Islet precursor cell (in vitro differentiated cells): ENCODE results near the gene TBX2.

ENCODE experiments used
- DNase-seq: peaks from one replicate; pipeline ENCODE4 v3.0.0-alpha.2; 2018

The TBX2 gene

DNA sequence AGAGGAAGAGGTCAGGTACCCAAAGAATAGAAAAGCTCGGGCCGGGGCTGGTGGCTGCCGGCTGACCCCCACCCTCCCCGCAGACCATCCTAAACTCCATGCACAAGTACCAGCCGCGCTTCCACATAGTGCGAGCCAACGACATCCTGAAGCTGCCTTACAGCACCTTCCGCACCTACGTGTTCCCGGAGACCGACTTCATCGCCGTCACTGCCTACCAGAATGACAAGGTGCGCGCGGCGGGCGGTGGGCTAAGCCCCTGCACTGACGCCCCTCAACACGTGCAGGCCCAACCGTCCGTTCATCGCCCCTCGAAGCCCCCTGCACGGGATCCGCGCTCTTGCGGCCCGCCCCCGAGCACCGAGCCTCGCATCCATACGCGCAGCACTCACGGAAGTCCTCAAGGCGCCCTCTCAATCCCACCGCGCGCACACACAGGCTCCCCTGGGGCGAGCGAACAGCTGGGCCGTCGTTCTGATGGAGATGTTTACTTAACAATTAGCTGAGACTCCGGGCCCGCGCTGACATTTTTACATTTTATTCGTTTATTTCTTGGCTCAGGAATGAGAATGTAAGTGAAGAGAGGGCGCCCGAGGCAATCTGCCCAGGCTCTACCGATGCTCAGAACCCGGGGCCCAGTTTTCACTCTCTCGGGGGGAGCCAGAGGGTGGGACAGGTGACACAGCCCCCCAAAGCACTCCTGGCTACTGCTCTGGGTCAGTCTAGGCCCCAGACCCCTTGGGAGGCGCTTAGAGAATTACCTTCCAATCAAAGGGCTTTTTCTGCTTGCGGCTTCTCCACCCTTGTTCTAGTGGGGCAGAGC is 3.5 kb downstream of the TBX2 start:
- DNase-seq: peak; percentile 74

DNA sequence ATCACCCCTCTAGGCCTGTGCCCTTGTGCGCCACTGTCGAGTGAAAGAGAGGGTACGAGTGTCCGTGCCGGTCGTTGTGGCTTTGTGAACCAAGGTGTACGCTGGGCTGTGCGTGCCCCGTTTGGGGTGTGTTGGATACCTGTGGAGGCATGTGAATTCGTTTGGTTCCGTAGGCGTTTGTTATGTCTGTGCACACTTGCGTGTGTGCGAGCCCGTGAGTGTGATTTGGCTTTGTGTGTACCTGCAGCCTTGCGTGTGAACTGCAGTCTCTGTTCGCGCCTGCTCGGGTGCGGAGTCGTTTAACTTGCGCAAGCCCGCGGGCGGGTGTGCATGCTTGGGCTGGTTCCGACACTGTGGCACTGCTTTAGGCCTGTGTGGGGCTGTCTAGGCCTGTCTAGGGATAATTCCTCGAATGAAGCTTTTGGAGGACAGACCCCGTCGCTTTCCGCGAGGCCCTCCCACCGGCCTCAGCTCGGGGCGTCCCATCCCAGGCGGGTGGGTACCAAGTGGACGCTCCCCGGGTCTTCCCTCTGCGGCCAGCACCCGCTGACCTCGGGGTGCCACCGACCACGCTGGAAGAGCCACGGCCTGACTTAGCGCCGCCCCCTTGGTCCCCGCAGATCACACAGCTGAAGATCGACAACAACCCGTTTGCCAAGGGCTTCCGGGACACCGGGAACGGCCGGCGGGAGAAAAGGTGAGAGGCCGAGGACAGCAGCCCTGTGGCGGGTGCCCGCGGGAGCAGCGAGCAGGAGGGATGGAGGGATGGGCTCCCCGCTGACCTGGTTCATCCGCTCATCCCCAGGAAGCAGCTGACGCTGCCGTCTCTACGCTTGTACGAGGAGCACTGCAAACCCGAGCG is 4.4 kb downstream of the TBX2 start:
- no peak for DNase-seq

DNA sequence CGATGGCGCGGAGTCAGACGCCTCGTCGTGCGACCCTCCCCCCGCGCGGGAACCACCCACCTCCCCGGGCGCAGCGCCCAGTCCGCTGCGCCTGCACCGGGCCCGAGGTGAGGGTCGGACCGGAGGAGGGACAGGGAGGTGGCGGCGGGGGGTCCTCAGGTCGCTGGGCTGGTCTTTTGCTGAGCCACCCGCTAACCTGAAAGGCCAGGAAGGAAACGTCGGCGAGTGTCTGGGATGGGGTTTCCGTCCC is 4.9 kb downstream of the TBX2 start:
- no peak for DNase-seq

DNA sequence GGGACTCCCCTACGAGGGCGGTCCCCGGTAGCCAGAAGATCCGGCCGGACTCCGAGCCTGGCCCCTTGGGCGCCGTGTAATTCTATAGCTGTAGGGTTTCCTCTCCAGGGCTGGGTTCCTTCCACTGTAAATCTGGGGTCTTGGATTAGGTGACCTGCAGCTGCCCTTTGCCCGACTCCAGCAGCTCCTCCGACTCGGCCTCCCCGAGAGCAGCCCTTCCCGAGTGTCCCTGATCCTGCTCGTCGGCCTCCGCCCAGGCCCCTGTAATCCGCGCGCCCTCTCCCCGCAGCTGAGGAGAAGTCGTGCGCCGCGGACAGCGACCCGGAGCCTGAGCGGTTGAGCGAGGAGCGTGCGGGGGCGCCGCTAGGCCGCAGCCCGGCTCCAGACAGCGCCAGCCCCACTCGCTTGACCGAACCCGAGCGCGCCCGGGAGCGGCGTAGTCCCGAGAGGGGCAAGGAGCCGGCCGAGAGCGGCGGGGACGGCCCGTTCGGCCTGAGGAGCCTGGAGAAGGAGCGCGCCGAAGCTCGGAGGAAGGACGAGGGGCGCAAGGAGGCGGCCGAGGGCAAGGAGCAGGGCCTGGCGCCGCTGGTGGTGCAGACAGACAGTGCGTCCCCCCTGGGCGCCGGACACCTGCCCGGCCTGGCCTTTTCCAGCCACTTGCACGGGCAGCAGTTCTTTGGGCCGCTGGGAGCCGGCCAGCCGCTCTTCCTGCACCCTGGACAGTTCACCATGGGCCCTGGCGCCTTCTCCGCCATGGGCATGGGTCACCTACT is 5.5 kb downstream of the TBX2 start:
- peak; percentile 78 for DNase-seq

DNA sequence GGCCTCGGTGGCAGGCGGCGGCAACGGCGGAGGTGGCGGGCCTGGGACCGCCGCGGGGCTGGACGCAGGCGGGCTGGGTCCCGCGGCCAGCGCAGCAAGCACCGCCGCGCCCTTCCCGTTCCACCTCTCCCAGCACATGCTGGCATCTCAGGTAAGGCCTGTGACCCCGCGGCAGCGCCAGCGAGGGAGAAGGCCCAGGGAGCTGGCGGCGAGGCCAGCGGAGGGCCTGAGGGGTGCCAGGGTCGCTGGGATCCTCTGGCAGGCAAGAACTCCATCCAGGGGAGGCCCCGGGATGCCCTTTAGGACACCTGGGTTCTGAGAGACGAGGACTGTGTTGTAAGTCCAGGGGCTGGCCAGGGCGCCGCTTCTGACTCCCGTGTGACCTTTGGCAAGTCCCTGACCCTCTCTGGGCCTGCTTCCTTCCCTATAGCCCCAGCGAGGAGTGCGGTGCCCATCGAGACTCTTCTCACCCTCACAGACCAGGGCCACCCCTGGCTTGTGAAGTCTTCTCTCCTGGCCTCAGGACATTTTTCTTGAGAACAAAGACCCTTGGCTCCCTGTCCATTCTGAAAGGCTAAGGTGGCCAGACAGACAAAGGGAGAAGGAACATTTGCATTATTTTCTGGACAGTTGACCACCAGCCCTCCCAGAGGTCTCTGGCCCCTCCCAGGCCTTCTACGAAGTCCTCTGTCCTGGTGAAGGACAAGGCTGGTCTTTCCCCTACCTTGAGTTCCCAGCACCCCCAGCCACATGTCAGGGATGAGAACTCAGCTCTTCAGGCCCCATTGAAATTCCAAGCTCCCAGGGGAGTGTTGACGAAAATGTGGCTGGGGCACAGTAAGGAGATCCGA is 6.3 kb downstream of the TBX2 start:
- no peak for DNase-seq

DNA sequence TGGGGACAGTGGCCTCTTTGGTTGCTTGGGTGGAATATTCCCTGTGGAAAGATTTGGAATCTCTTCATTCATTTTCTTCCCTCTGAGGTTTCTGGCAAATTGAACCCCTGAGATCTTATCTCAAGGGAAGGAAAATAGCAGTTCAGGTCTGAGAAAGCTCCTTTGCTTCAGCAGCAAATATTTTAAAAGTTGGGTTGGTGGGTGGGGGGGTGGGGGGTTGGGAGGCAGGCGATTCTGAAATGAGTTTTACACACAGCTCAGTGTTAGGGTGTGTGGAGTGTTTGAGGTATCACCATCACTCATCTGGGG is 6.8 kb downstream of the TBX2 start:
- no peak for DNase-seq

DNA sequence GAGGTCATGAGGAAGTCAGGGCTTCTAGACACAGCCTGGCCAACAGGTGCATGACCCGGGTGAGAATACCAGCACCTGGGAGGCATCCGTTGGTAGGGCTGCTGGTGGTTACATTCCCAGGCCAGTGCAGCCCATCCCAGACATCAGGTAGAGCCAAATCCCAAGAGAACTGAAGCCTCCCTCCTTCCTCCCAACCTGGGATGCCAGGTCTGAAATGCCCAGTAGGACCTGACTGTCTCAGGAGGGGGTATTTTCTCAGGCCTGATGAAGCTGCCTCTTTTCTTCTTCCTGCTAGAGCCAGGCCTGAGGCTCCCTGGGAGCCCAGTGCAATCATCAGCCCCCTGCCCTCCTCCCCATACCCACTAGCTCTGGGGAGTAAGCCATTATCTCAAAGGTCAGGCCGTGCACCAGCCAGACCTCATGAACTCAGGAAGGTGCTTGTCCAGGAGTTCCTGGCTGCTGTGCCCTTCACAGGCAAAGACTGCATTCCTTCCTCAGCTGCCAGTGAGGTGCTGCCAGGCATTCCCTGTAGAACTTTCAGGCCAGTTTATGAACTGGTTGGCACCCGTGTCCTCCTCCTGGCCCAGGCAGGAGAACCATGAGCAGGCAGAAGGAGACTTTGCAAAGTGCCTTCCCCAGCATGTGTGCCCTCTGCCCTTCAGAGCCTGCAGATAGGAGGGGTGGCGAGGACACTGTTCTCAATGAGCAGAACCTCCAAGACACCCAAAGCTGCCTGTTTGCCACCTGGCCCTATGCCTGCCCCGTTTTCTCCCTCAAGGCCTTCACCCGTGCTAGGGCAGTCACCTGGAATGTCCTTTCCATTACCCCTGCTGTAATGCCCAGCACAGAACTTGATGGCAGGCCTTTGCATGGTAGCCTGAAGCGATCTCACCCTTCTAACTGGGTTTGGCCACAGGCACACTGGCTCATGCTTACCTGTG is 7.6 kb downstream of the TBX2 start:
- no peak for DNase-seq

DNA sequence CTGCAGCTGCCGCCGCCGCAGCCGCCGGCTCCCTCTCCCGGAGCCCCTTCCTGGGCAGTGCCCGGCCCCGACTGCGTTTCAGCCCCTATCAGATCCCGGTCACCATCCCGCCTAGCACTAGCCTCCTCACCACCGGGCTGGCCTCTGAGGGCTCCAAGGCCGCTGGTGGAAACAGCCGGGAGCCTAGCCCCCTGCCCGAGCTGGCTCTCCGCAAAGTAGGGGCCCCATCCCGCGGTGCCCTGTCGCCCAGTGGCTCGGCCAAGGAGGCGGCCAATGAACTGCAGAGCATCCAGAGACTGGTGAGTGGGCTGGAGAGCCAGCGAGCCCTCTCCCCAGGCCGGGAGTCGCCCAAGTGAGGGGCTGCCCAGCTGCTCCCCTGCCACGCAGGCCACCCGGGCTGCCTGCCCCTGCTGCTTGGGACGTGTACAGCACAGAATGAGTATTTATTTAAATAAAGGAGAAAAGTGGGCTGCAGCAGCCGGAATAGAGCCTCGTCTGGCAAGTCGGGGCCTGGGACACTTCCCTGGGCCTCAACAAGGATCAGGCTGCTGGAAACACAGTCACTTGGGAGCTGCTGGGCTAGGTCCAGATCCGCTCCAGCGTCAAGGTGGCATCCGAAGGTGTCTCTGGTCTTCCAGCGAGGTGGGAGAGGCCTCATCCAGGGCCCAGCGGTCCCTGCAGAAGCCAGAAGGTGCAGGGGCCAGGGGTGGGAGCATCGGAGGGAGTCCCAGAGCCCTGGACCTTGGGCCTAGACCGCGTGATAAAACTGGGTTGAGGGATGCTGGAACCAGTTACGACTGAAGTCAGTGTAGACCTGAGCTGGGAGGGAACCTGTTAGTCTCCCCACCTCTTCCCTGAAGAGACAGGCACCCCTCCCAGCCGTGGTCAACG is 8.8 kb downstream of the TBX2 start:
- peak; percentile 66 for DNase-seq

DNA sequence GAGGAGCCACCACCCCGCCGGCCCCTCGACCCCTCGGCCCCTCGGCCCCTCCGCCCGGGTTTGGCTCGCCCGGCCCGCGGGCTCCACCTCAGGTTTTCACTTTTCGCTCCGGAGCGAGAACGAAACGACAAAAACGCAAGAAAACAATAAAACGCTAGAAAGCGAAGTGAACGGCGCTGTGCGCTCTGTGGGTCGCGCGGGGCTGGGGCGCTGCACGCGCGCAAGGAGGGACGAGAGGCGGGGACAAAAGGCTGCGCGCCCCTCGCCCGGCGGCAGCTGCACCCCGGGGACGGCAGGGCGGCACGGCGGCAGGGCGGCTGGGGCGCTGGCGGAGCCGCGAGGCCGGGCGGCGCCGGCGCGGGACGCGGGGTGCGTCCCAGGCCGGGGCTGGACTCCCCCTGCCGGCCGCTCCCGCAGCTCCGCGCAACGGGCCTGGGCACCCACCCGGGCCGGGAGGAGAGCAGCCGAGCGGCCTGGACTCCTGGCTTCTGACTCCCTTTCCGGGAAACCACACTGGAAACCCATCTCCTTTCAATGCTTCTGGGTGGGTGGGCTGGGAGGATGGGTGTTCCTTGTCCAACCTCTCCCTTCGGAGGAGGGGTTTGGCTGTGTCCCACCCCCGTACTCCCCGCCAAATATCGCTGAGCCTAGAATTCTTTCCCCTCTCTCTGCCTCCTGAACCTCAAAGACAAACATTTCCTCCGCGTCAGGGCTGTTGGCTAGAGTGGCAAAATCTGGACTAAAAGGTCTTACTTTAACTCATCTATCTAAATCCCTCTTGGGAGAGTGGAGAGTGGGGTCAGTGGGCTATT is 9.9 kb downstream of the TBX2 start:
- peak; percentile 69 for DNase-seq

DNA sequence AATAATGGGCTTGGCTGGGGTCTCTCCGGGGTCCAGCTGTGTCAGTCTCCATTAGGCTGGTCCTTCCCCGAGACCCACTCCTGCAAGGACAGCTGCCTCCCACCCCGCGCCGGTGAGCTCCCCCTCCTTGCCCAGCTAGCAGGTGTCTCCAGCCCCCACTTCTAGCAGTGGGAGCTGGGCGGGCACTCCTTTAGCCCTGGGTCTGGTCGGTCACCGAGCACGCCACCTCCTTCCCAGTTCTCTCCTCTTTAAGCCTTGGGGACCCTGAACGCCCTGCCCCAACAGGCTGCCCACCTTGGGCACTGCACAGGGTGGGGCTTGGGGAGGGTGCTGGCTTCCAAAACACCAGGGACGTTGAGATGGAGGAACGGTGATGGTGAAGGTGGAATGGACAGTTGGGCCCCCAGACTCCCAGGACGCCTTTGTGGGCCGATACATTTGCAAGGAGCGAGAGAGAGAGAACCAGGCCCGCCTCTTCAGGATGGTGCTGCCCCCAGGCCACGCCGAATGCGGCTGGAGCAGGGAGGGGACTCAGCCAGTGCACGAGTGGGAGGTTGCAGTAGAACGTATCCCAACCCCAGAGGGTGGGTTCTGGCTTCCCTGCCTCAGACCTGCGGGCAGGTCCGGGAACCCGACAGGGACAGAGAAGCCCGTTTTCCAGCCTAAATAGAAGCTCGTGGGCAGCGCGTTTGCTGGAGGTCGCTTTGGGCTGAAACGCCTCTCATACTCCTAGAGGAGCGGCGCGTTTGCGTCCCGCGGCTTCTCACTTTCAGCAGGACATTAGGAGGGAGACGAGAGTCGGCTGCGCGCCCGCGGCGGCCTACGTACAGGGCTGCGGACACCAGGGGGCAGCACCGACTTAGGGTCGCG is 10.7 kb downstream of the TBX2 start:
- peak; percentile 96 for DNase-seq

DNA sequence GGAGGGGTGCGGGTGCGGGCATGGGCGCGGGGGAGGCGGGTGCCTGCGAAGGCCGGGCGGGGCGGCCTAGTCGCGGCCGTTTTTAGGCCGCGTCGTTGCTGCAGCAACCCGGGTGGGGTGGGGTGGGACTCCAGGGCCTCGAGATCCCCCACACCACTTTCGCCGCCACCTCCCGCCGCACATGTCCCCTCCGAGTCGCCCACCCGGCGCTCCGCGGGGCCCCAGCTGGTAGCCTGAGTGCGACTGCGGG is 11.3 kb downstream of the TBX2 start:
- no peak for DNase-seq

DNA sequence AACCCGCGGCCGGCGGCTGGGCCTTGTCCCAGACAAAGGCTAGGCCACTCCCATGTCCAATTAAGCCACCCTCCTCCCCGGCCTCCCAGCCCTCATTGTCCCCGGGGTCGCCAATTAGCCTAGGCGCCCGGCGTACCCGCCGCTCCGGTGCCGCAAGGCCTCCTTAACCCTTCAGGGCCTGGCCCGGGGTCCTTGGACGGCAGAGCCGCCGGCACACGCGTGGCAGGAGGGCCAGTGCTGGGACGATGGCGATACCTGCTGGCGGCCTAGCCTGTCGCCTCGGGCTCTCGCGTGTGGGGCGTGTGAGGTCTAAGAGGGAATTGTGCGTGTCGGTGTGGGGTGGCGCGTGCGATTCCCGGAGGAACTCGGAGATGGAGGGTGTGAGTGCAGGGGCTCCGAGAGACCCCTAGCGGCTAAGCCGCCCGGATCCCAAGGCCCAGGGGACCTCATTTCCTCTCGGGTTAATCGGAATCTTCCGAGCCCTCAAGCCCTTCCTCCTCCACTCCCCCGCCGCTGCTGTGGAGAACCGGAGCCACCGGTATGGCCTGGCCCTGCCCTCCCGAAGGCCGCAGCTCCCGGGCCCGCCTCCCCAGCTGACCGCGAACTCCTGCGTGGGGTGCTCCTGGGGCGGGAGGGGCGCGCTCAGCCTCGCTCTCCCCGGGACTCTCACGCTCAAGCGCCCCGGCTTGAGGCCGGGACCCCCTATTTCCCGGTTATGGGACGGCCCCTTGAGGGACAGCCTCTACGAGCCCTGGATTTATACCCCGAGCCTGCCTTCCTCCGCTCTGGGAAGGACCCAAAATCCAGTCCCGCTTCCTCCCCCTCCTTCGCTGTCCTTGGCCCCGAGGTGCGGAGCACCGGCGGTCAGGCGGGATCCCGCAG is 11.9 kb downstream of the TBX2 start:
- DNase-seq: peak; percentile 91

DNA sequence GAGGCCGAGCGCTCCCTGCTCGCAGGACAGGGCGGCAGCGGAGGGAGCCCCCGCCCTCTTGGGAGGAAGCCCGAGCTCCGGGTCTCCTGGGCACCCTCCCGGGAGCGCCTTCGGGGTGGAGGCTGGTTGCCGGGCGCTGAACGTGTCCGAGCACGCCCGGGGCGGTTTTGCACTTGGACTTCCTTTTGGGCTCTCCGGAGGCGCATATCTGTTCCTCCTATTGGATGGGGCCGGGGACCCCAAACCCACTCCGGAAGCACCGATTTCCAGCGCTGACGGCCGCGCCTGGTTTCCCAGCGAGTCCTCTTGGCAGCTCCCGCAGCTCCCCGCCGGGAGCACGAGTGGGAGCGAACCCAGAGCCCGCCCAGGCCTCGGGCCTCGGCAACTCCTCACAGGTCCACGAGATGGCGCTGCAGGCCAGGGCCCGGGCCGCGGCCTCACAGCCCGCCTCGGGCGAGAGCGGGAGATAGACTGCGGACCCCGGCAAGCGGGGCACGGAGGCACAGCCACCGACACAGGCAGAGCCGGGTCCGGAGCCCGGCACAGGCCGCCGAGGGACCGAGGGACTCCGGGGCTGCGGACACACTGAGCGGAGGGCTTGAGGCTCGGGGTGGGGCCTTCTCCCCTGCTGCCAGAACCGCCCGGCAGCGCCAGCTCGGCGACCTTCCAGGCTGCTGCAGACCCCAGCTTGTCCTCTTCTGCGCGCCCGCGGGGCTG is 12.7 kb downstream of the TBX2 start:
- peak; percentile 91 for DNase-seq

DNA sequence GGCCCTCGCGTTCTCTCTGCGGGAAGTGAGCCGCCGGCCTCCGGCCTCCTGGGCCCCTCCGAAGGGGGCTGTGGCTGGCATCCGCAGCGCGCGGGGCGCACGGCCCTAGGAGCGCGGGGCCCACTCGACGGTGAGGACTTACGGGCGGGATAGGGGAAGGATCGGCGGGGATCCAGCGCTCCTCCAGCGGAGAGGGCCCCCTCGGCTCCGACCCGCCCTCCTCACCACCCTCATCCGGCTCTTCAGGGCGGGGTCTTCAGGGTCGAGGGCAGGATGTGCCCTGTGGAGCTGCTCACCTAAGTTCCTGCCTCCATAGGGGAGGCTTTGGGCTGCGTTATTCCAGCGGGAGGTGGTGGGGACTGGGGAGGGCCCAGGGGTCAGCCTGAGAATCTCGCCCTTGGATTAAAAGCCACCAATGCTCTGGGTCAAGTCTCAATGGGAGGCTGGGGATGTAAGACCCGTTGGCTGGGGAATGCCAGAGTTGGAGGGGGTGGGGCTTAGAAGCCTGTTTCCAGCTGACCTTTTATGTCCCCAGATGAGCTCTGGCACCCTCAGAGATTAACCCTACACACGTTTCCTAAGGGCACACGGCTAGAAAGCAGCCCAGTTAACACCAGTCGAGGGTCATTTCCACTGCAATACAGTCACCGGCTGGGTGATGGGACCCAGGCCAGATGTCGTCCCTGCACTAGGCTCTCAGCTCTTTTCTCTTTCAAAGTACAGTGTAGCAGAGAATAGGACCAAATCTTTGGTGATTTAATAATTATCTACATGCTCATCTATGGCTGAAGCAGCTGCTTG is 13.4 kb downstream of the TBX2 start:
- DNase-seq: no peak

DNA sequence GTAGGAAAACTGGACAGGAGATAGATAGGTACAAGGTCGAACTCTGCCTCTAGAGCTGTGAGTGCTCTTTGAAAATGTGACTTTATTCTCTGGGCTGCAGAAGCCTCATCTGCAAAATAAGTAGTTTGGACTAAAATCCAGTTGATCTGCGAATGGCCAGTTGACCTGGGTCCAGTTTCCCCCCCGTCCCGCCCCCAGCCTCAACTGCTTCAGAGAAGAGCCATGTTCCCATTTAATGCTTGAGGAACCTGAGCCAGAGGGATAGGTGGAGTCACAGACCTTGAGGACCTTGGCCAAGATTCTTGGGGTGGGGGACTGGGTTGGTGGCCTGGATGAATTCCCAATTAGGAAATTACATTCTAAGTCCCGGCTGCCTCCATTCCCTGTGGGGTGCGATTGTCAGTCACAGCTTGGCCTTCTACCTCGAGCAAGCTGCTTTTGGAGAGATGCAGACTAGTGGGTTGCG is 14.1 kb downstream of the TBX2 start:
- peak; percentile 42 for DNase-seq
